ENCODE measurements around the gene PCOLCE2.

Gene PCOLCE2

GRCh38 chr3:142839831-142840230, 49.1 kb downstream of the PCOLCE2 start:
- TF ChIP-seq, protein P1, sequence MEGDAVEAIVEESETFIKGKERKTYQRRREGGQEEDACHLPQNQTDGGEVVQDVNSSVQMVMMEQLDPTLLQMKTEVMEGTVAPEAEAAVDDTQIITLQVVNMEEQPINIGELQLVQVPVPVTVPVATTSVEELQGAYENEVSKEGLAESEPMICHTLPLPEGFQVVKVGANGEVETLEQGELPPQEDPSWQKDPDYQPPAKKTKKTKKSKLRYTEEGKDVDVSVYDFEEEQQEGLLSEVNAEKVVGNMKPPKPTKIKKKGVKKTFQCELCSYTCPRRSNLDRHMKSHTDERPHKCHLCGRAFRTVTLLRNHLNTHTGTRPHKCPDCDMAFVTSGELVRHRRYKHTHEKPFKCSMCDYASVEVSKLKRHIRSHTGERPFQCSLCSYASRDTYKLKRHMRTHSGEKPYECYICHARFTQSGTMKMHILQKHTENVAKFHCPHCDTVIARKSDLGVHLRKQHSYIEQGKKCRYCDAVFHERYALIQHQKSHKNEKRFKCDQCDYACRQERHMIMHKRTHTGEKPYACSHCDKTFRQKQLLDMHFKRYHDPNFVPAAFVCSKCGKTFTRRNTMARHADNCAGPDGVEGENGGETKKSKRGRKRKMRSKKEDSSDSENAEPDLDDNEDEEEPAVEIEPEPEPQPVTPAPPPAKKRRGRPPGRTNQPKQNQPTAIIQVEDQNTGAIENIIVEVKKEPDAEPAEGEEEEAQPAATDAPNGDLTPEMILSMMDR (IDR thresholded peaks at IDR 0.05), result no peak
- Histone ChIP-seq H3K27ac (no peak overlapping the region), H3K4me3 (no peak overlapping the region)
- no peak for DNase-seq (ENCODE audit: low spot score)

DNA sequence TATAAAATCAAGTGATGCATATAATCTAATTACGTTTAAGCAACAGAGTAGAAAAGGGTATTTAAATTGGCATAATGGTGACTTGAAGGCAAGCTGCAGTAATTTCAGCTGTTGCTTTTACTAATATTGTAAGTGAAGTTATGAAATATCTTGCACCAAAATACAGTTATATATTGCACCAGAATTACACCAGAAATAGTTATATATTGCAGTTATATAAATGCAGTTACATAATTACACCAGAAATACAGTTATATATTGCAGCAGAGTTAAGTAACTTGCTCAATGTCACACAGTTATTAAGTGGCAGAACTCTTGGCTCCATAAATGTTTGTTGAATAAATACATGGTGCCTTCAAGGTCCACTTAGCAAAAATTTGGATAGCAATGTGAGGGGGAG, 51.4 kb downstream of the PCOLCE2 start:
- TF ChIP-seq, protein P1 (IDR thresholded peaks at IDR 0.05), result no peak
- no peak overlapping the region for H3K27ac ChIP-seq
- no peak overlapping the region for H3K4me3 ChIP-seq
- DNase-seq (ENCODE audit: low spot score), result no peak

GRCh38 chr3:142828703-142829305, 60.1 kb downstream of the PCOLCE2 start:
- H3K27ac ChIP-seq, result no peak overlapping the region
- TF ChIP-seq, protein P1 (IDR thresholded peaks at IDR 0.05), result peak; percentile 79
- peak; percentile 82 for DNase-seq (ENCODE audit: low spot score)
- no peak overlapping the region for H3K4me3 ChIP-seq

DNA sequence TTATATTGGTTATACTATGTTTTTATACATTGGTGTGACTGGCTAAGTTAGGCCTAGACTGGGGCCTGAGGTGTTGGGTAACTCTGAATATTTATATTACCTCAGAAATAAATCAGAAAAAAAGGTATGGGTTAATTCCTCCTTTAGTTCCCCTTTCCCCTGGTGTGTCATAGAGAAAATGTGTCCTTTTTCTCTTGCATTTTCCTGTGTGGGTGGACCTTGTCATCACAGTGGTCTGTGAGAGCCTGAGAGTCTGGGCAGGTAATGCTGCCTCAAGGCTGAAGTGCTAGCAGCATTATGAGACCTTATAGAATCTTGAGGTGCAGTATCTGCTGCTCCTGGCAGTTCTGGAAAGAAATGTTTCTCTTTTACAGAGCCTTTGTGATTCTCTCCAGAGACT, 69.7 kb downstream of the PCOLCE2 start:
- TF ChIP-seq, protein P1 (IDR thresholded peaks at IDR 0.05), result no peak
- no peak overlapping the region for H3K27ac ChIP-seq
- no peak overlapping the region for H3K4me3 ChIP-seq
- DNase-seq (ENCODE audit: low spot score), result no peak

GRCh38 chr3:142818651-142819050, 70.2 kb downstream of the PCOLCE2 start:
- Histone ChIP-seq H3K27ac (no peak overlapping the region), H3K4me3 (no peak overlapping the region)
- DNase-seq (ENCODE audit: low spot score), result no peak
- TF ChIP-seq, protein P1 (IDR thresholded peaks at IDR 0.05), result no peak

DNA sequence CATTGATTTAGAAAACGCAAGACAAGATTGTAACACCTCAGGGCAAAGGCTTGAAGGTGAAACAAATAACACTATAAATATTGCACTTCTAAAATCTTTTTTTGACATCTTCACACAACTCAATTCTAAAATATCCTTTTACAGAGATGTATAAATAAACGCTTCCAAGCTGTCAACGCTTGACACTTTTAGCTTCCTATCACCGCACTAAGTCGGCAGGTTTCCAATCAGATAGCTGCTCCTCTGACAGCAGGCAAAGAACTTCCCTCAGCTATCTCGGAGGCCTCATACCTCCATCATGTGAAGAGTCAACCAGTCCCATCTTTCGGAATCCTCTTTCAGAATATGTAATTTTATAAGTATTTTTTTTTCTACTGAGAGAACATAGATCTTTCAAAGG, 71.0 kb downstream of the PCOLCE2 start:
- TF ChIP-seq, protein P1 (IDR thresholded peaks at IDR 0.05), result no peak
- DNase-seq (ENCODE audit: low spot score), result no peak
- H3K27ac ChIP-seq, result no peak overlapping the region
- H3K4me3 ChIP-seq, result no peak overlapping the region

GRCh38 chr3:142817356-142817755, 71.5 kb downstream of the PCOLCE2 start:
- TF ChIP-seq, protein P1 (IDR thresholded peaks at IDR 0.05), result no peak
- Histone ChIP-seq H3K4me3 (no peak overlapping the region), H3K27ac (no peak overlapping the region)
- DNase-seq (ENCODE audit: low spot score), result no peak

All from coronary artery (tissue), 2 donors.